ENCODE data around the gene OPCML.

The OPCML gene

GRCh38 chr11:132493801-132494200 lies 1038.5 kb downstream of the OPCML start:
- Mint-ChIP-seq H3K4me3 (no peak overlapping the region), H3K27ac (no peak overlapping the region), H3K36me3 (ENCODE audit: low read depth) (no peaks in the 10 kb centered on the region), H3K4me1 (ENCODE audit: low read depth) (no peaks in the 10 kb centered on the region), H3K27me3 (ENCODE audit: low read depth) (no peaks in the 10 kb centered on the region), H3K9me3 (peaks cover 43% of the 10 kb centered on the region)
- no peak for DNase-seq (ENCODE audit: low spot score)

GRCh38 chr11:132490978-132491377 lies 1041.3 kb downstream of the OPCML start:
- no peak overlapping the region for H3K4me3 Mint-ChIP-seq
- H3K36me3 Mint-ChIP-seq (ENCODE audit: low read depth): no peaks in the 10 kb centered on the region
- H3K4me1 Mint-ChIP-seq (ENCODE audit: low read depth): no peaks in the 10 kb centered on the region
- peaks cover 40% of the 10 kb centered on the region for H3K9me3 Mint-ChIP-seq
- no peaks in the 10 kb centered on the region for H3K27me3 Mint-ChIP-seq (ENCODE audit: low read depth)
- H3K27ac Mint-ChIP-seq: no peak overlapping the region
- no peak for DNase-seq (ENCODE audit: low spot score)

- Mint-ChIP-seq H3K27ac (no peak overlapping the region), H3K4me1 (ENCODE audit: low read depth) (no peaks in the 10 kb centered on the region), H3K36me3 (ENCODE audit: low read depth) (no peaks in the 10 kb centered on the region), H3K9me3 (peaks cover 32% of the 10 kb centered on the region), H3K27me3 (ENCODE audit: low read depth) (no peaks in the 10 kb centered on the region), H3K4me3 (no peak overlapping the region)
- no peak for DNase-seq (ENCODE audit: low spot score)
Observed at GRCh38 chr11:132486060-132486459, 1046.2 kb downstream of the OPCML start.

- H3K9me3 Mint-ChIP-seq: peaks cover 10% of the 10 kb centered on the region
- no peaks in the 10 kb centered on the region for H3K4me1 Mint-ChIP-seq (ENCODE audit: low read depth)
- H3K4me3 Mint-ChIP-seq: no peak overlapping the region
- no peaks in the 10 kb centered on the region for H3K27me3 Mint-ChIP-seq (ENCODE audit: low read depth)
- no peak overlapping the region for H3K27ac Mint-ChIP-seq
- no peak for DNase-seq (ENCODE audit: low spot score)
- H3K36me3 Mint-ChIP-seq (ENCODE audit: low read depth): no peaks in the 10 kb centered on the region
Observed at GRCh38 chr11:132475026-132475425, 1057.3 kb downstream of the OPCML start.

- Mint-ChIP-seq H3K27ac (no peak overlapping the region), H3K4me3 (no peak overlapping the region), H3K9me3 (peaks cover 8% of the 10 kb centered on the region), H3K4me1 (ENCODE audit: low read depth) (no peaks in the 10 kb centered on the region), H3K27me3 (ENCODE audit: low read depth) (no peaks in the 10 kb centered on the region), H3K36me3 (ENCODE audit: low read depth) (no peaks in the 10 kb centered on the region)
- no peak for DNase-seq (ENCODE audit: low spot score)
Observed at GRCh38 chr11:132472411-132473172, 1059.7 kb downstream of the OPCML start.

GRCh38 chr11:132471466-132471865 lies 1060.8 kb downstream of the OPCML start:
- H3K4me3 Mint-ChIP-seq: no peak overlapping the region
- H3K27me3 Mint-ChIP-seq (ENCODE audit: low read depth): no peaks in the 10 kb centered on the region
- H3K36me3 Mint-ChIP-seq (ENCODE audit: low read depth): no peaks in the 10 kb centered on the region
- H3K27ac Mint-ChIP-seq: no peak overlapping the region
- H3K4me1 Mint-ChIP-seq (ENCODE audit: low read depth): no peaks in the 10 kb centered on the region
- H3K9me3 Mint-ChIP-seq: peaks cover 8% of the 10 kb centered on the region
- no peak for DNase-seq (ENCODE audit: low spot score)

DNA sequence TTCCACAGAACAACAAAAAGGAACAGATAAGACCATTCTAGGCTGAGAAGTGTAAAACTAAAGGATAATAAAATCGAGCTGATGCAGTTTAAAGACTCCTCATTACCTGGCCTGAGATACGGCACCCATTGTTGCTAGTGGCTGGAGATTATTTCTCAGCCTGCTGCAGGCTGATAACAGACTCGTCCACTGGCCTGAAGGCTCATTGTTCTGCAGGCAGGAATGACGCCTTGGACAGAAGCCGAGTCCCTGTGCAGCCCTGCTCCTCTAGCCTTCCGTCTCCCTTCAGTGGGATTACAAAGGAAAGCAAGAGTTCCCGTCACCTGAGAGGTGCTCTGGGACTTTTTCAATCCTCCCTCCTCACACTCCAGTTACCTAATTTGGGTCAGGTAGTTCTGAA lies 1065.3 kb downstream of the OPCML start:
- H3K4me1 Mint-ChIP-seq (ENCODE audit: low read depth): no peaks in the 10 kb centered on the region
- no peak for DNase-seq (ENCODE audit: low spot score)
- H3K27ac Mint-ChIP-seq: no peak overlapping the region
- H3K4me3 Mint-ChIP-seq: no peak overlapping the region
- H3K27me3 Mint-ChIP-seq (ENCODE audit: low read depth): no peaks in the 10 kb centered on the region
- no peaks in the 10 kb centered on the region for H3K36me3 Mint-ChIP-seq (ENCODE audit: low read depth)
- no peaks in the 10 kb centered on the region for H3K9me3 Mint-ChIP-seq

GRCh38 chr11:132464939-132465338 lies 1067.4 kb downstream of the OPCML start:
- Mint-ChIP-seq H3K9me3 (peaks cover 12% of the 10 kb centered on the region), H3K27me3 (ENCODE audit: low read depth) (no peaks in the 10 kb centered on the region), H3K36me3 (ENCODE audit: low read depth) (no peaks in the 10 kb centered on the region), H3K4me3 (no peak overlapping the region), H3K4me1 (ENCODE audit: low read depth) (no peaks in the 10 kb centered on the region), H3K27ac (no peak overlapping the region)
- DNase-seq (ENCODE audit: low spot score): no peak

GRCh38 chr11:132464003-132464342 lies 1068.3 kb downstream of the OPCML start:
- no peak for DNase-seq (ENCODE audit: low spot score)
- Mint-ChIP-seq H3K4me3 (no peak overlapping the region), H3K4me1 (ENCODE audit: low read depth) (no peaks in the 10 kb centered on the region), H3K27me3 (ENCODE audit: low read depth) (no peaks in the 10 kb centered on the region), H3K9me3 (peaks cover 16% of the 10 kb centered on the region), H3K27ac (no peak overlapping the region), H3K36me3 (ENCODE audit: low read depth) (no peaks in the 10 kb centered on the region)

DNA sequence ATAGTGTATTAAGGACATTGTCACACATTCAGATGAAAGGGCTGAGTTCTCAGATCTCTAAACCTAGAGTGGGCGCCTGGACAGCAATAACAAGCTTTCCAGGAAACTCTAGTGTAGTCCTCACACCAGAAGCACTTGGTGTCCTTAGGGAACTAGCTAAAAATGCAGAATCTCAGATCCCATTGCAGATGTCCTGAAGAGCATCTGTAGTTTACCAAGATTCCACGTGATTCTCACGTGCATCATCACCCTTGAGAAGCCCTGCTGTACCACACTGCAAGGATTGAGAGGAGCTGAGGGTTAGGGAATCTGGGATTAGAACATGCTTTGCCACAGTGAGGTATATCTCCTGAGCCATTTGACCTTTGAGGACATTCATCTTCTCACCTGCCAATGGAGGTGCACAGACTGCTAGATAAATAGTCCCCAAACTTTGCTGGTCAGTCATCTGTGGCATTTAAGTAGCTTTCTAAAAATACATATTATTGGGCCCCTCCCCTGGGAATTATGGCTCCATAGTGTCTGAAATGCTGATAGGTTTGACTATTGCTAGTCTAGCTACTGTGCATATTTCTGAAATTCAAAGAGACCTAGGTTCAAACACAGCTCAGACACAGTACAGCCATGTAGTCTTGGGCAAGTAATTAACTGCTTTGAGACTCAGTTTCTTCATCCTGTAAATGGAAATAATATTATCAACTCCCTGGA lies 1068.9 kb downstream of the OPCML start:
- no peak overlapping the region for H3K27ac Mint-ChIP-seq
- no peaks in the 10 kb centered on the region for H3K4me1 Mint-ChIP-seq (ENCODE audit: low read depth)
- no peaks in the 10 kb centered on the region for H3K36me3 Mint-ChIP-seq (ENCODE audit: low read depth)
- H3K4me3 Mint-ChIP-seq: no peak overlapping the region
- H3K27me3 Mint-ChIP-seq (ENCODE audit: low read depth): no peaks in the 10 kb centered on the region
- peaks cover 16% of the 10 kb centered on the region for H3K9me3 Mint-ChIP-seq
- DNase-seq (ENCODE audit: low spot score): no peak

- Mint-ChIP-seq H3K36me3 (ENCODE audit: low read depth) (no peaks in the 10 kb centered on the region), H3K27me3 (ENCODE audit: low read depth) (no peaks in the 10 kb centered on the region), H3K4me1 (ENCODE audit: low read depth) (no peaks in the 10 kb centered on the region), H3K27ac (no peak overlapping the region), H3K9me3 (peaks cover 19% of the 10 kb centered on the region), H3K4me3 (no peak overlapping the region)
- no peak for DNase-seq (ENCODE audit: low spot score)
Observed at GRCh38 chr11:132459736-132460135, 1072.6 kb downstream of the OPCML start.

- no peak for DNase-seq (ENCODE audit: low spot score)
- Mint-ChIP-seq H3K36me3 (ENCODE audit: low read depth) (no peaks in the 10 kb centered on the region), H3K4me3 (no peak overlapping the region), H3K9me3 (peaks cover 19% of the 10 kb centered on the region), H3K27ac (no peak overlapping the region), H3K27me3 (ENCODE audit: low read depth) (no peaks in the 10 kb centered on the region), H3K4me1 (ENCODE audit: low read depth) (no peaks in the 10 kb centered on the region)
Observed at GRCh38 chr11:132457445-132457844, 1074.9 kb downstream of the OPCML start.

- Mint-ChIP-seq H3K9me3 (peaks cover 19% of the 10 kb centered on the region), H3K27ac (no peak overlapping the region), H3K4me3 (no peak overlapping the region), H3K36me3 (ENCODE audit: low read depth) (no peaks in the 10 kb centered on the region), H3K27me3 (ENCODE audit: low read depth) (no peaks in the 10 kb centered on the region), H3K4me1 (ENCODE audit: low read depth) (no peaks in the 10 kb centered on the region)
- no peak for DNase-seq (ENCODE audit: low spot score)
Observed at GRCh38 chr11:132456751-132457328, 1075.5 kb downstream of the OPCML start.

- no peaks in the 10 kb centered on the region for H3K36me3 Mint-ChIP-seq (ENCODE audit: low read depth)
- H3K9me3 Mint-ChIP-seq: peaks cover 12% of the 10 kb centered on the region
- H3K4me3 Mint-ChIP-seq: no peak overlapping the region
- no peaks in the 10 kb centered on the region for H3K27me3 Mint-ChIP-seq (ENCODE audit: low read depth)
- no peak overlapping the region for H3K27ac Mint-ChIP-seq
- no peaks in the 10 kb centered on the region for H3K4me1 Mint-ChIP-seq (ENCODE audit: low read depth)
- DNase-seq (ENCODE audit: low spot score): no peak
Observed at GRCh38 chr11:132455044-132455443, 1077.3 kb downstream of the OPCML start.
